AG09319 (cell line): ENCODE results near the gene NLRC3.
A peak's percentile ranks its signal among the peaks of the same experiment; 100 is the strongest.
"Not testable (repeated sequence)": the region's sequence is repeated elsewhere in the genome, so short reads cannot be mapped to it uniquely, and the experiment has no call there.

Source experiments
- DNase-seq: peaks from one replicate; pipeline ENCODE4 v3.0.0-alpha.2; 2010; ENCODE audit warnings: low read depth; ENCODE audit errors: extremely low read depth
- CTCF ChIP-seq: IDR thresholded peaks from 2 replicates; pipeline ENCODE4 v1.5.1; 2011; ENCODE audit warnings: low read depth, mild to moderate bottlenecking, inconsistent platforms, low read length, moderate library complexity

Gene NLRC3

DNA sequence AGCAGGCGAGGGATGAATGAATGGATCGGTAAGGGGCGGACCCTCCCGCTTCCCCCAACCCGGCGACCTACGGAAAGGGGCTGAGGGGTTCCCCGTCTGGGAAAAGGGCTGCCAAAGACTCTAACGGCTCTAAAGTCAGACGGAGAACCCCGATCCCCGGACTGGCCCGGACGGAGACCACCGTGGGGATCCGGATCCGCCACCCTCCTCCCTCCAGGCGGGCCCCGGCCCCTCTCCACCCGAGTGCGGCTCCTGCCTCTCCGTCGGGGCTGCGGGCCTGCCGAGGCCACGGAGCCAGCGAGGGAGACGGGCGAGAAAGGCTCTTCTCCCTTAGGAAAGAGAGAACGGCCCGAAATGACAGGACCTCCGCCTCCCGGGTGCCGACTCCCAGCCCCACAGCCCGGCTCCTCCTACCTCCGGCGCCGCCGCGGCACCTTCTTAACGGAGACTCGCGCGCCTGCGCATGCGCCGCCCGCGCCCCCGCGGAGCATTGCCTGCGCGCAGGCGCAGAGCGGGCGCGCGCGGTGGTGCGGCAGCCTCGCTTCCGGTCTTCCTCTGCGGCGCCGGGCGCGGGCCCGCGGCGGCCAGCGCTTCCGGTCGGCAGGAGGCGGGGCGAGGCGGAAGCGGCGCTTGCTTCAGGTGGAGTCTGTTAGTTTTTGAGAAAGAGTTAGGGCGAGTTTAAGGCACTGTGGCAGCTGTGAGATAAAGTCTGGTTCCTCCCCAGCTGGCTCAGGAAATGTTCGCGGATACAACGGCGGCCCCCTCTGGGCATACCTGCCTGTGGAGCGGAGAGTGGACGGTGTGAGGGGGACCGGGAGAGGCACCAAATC, 34.2 kb upstream of the NLRC3 start, which contains the start of gene SLX4:
TSS of gene SLX4 (minus strand) at position 461 of the 830 bp plus-strand sequence. CDS start 2,642 bp downstream, outside the sequence.
- DNase-seq = peak; percentile 74
- TF ChIP-seq CTCF = no peak

DNA sequence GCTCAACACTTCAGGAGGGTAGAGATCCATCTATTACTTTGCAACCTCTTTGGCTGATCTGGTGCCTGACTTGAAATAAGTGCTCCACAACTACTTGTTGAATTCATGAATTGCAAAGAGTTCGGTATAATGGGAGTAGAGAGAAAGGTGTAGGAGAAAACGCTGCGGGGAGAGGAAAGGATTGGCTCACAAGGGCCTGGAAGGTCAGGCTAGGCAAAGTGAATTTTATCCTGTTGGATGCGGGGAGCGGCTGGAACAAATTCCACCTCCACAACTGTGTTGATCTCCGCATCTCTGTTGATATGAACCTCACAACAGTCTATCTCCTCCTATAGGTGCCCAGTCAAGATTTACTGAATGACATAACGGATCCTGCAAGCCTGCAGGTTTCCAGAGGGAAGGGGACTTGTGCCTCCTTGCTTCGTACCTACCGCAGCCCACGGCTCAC, 33.5 kb upstream of the NLRC3 start:
- no peak for DNase-seq
- no peak for TF ChIP-seq CTCF

GRCh38 chr16:3609895-3610697, 32.9 kb upstream of the NLRC3 start:
- DNase-seq = no peak

DNA sequence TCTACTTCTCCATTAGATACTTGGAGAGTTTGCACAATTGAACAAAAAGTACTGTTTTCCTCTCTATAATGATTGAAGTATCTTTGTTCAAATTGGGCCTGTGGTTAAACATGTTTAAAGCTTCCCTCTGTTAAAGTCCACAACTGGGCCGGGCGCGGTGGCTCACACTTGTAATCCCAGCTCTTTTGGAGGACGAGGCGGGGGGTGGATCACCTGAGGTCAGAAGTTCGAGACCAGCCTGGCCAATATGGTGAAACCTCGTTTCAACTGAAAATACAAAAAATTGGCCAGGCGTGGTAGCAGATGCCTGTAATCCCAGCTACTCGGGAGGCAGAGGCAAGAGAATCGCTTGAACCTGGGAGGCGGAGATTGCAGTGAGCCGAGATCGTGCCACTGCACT, 31.8 kb upstream of the NLRC3 start:
- DNase-seq = not testable (repeated sequence)

More at GRCh38 chr16:3609895-3610697, 32.9 kb upstream of the NLRC3 start:
- TF ChIP-seq CTCF = no peak

DNA sequence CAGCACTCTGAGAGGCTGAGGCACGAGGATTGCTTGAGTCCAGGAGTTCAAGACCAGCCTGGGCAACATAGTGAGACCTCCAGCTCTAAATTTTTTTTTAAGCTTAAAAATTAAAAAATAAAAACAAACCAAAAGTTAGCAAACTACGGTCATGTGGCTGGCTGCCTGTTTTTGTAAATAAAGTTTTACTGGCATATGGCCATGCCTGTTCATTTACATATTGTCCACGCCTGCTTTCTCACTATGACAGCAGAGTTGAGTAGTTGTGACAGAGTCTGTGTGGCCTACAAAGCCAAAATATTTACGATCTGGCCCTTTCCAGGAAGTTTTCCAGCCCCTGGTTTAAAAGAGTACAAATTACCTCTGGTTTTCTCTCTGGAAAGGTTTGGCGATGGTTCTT, 30.9 kb upstream of the NLRC3 start:
- no peak for DNase-seq
- no peak for TF ChIP-seq CTCF

- no peak for TF ChIP-seq CTCF
- no peak for DNase-seq
Measured at GRCh38 chr16:3607634-3608033, 30.4 kb upstream of the NLRC3 start.

DNA sequence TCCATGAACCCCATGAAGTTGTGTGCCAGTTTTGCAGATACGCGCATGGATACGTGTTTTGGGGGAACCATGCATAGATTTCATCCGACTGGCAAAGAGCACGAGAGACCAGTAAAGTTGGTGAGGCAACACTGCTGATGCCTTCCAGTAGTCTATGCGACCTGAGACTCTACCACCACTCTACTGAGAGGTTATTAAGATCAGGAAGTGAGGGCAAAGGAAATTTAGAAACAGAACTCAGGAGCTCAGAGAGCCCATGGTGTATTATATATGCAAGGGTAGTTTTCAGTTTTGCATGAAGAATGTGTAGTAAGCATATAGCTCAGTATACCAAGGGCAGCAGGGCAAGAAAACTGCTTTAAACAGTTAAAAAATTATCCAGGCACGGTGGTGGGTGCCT, 30.0 kb upstream of the NLRC3 start:
- TF ChIP-seq CTCF = no peak
- DNase-seq = no peak
